Mesenchymal stem cell (in vitro differentiated cells and primary cell): ENCODE data around the gene S100A14.
"Not testable (repeated sequence)": the region's sequence is repeated elsewhere in the genome, so short reads cannot be mapped to it uniquely, and the experiment has no call there.

Experiments
- DNase-seq: peaks from one replicate; pipeline ENCODE4 v3.0.0-alpha.2; 2013
- H2AFZ ChIP-seq: one replicate; pipeline ENCODE4 v1.6.1; 2013; ENCODE audit warnings: low read depth, mild to moderate bottlenecking, control low read depth, inconsistent platforms, low read length, moderate library complexity
- H2AK5ac ChIP-seq: 2 replicates; pipeline ENCODE4 v1.6.1; 2013; ENCODE audit warnings: low read length, moderate library complexity, mild to moderate bottlenecking, inconsistent platforms; ENCODE audit not compliant: severe bottlenecking
- H2BK120ac ChIP-seq: one replicate; pipeline ENCODE4 v1.6.1; 2013; ENCODE audit warnings: low read depth, mild to moderate bottlenecking, inconsistent platforms, low read length, moderate library complexity
- H2BK12ac ChIP-seq, 2 experiments: one replicate each; pipeline ENCODE4 v1.6.1; 2013; ENCODE audit warnings: inconsistent platforms in 2 of 2, low read length in 2 of 2, mild to moderate bottlenecking in 2 of 2, moderate library complexity in 2 of 2, control low read depth in 1 of 2
- H2BK15ac ChIP-seq: one replicate; pipeline ENCODE4 v1.6.1; 2013; ENCODE audit warnings: mild to moderate bottlenecking, low read depth, inconsistent platforms; ENCODE audit not compliant: poor library complexity, severe bottlenecking
- H2BK5ac ChIP-seq: 2 replicates; pipeline ENCODE4 v1.6.1; 2013; ENCODE audit warnings: low read depth, mild to moderate bottlenecking, low read length, control low read depth, inconsistent platforms; ENCODE audit not compliant: poor library complexity, severe bottlenecking
- H3K14ac ChIP-seq, 2 experiments: one replicate each; pipeline ENCODE4 v1.6.1; 2013; ENCODE audit warnings: inconsistent platforms in 2 of 2, low read length in 2 of 2, control low read depth in 1 of 2, mild to moderate bottlenecking in 1 of 2, moderate library complexity in 1 of 2
- H3K18ac ChIP-seq, 2 experiments: one replicate each; pipeline ENCODE4 v1.6.1; 2013; ENCODE audit warnings: inconsistent platforms in 2 of 2, low read length in 2 of 2, control low read depth in 1 of 2, low read depth in 1 of 2, mild to moderate bottlenecking in 1 of 2
- H3K23ac ChIP-seq, 2 experiments: one replicate each; pipeline ENCODE4 v1.6.1; 2013; ENCODE audit warnings: inconsistent platforms in 2 of 2, low read length in 2 of 2, mild to moderate bottlenecking in 2 of 2, moderate library complexity in 2 of 2, control low read depth in 1 of 2
- H3K27ac ChIP-seq: 2 replicates; pipeline ENCODE4 v1.5.1; 2013; ENCODE audit warnings: mild to moderate bottlenecking, moderate library complexity, low read length, control low read depth, inconsistent platforms; ENCODE audit not compliant: poor library complexity, severe bottlenecking
- H3K27me3 ChIP-seq, 2 experiments: 2 replicates each; pipeline versions ENCODE4 v1.6.1 to v1.7.0; 2013; ENCODE audit warnings: low read length in 2 of 2, mild to moderate bottlenecking in 2 of 2, moderate library complexity in 2 of 2, control low read depth in 1 of 2, inconsistent platforms in 1 of 2; ENCODE audit not compliant: control insufficient read depth in 1 of 2, insufficient read depth in 1 of 2
- H3K36me3 ChIP-seq, 2 experiments: 2 replicates each; pipeline versions ENCODE4 v1.6.1 to v1.7.0; 2013; ENCODE audit warnings: low read length in 2 of 2, control low read depth in 1 of 2, inconsistent platforms in 1 of 2, low read depth in 1 of 2, mild to moderate bottlenecking in 1 of 2; ENCODE audit not compliant: insufficient read depth in 2 of 2, control insufficient read depth in 1 of 2
- H3K4ac ChIP-seq, 2 experiments: one replicate each; pipeline ENCODE4 v1.6.1; 2013; ENCODE audit warnings: inconsistent platforms in 2 of 2, low read length in 2 of 2, mild to moderate bottlenecking in 2 of 2, moderate library complexity in 2 of 2, control low read depth in 1 of 2, low read depth in 1 of 2
- H3K4me1 ChIP-seq: 2 replicates; pipeline ENCODE4 v1.6.1; 2013; ENCODE audit warnings: low read depth, low read length, control low read depth; ENCODE audit not compliant: control insufficient read depth, insufficient read depth
- H3K4me2 ChIP-seq: 2 replicates; pipeline ENCODE4 v1.6.1; 2013; ENCODE audit warnings: low read length, mild to moderate bottlenecking, inconsistent platforms; ENCODE audit not compliant: poor library complexity, severe bottlenecking
- H3K4me3 ChIP-seq, 2 experiments: 2 replicates each; pipeline versions ENCODE4 v1.5.1 to v1.7.0; 2013; ENCODE audit warnings: low read length in 2 of 2, mild to moderate bottlenecking in 2 of 2, control low read depth in 1 of 2, low read depth in 1 of 2; ENCODE audit not compliant: insufficient read depth in 1 of 2
- H3K79me1 ChIP-seq: replicated peaks from 2 replicates; pipeline ENCODE4 v1.6.1; 2013; ENCODE audit warnings: mild to moderate bottlenecking, control low read depth, low read length, inconsistent platforms; ENCODE audit not compliant: poor library complexity, severe bottlenecking
- H3K9ac ChIP-seq: 2 replicates; pipeline ENCODE4 v1.7.0; 2013; ENCODE audit warnings: mild to moderate bottlenecking, low read length, moderate library complexity
- H3K9me3 ChIP-seq: 2 replicates; pipeline ENCODE4 v1.7.0; 2013; ENCODE audit warnings: mild to moderate bottlenecking, low read length; ENCODE audit not compliant: control insufficient read depth
- H4K8ac ChIP-seq: one replicate; pipeline ENCODE4 v1.6.1; 2013; ENCODE audit warnings: inconsistent platforms, mild to moderate bottlenecking, low read length, moderate library complexity
- H4K91ac ChIP-seq: one replicate; pipeline ENCODE4 v1.6.1; 2013; ENCODE audit warnings: mild to moderate bottlenecking, low read length, inconsistent platforms
- WGBS: methylation state at CpG from one replicate; pipeline ENCODE4 v1.1.7; 2013; ENCODE audit warnings: mixed read lengths; 5-methylcytosine and 5-hydroxymethylcytosine counted together

The S100A14 gene

DNA sequence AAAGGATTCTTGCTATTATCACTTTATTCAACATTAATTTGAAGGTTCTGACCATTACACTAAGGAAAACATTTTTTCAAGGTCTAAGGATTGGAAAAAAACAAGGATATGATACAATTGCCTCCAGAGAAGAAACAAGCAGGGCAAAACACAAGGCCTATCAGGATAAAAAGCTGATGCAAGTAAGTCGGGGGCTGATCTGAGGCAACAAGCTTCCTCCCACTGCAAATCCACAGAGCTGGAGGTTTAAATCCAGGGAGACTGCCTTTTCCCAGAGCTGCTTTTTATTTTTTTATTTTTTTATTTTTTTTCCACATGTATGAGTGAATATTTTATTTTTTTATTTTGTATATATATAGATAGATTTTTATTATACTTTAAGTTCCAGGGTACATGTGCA is 31.1 kb downstream of the S100A14 start:
- no peak overlapping the region for H3K18ac ChIP-seq
- no peaks in the 10 kb centered on the region for H3K4me1 ChIP-seq
- no peak overlapping the region for H3K23ac ChIP-seq
- H3K36me3 ChIP-seq, result no peaks in the 10 kb centered on the region
- H3K14ac ChIP-seq, result no peak overlapping the region
- H4K91ac ChIP-seq, result no peak overlapping the region
- no peak overlapping the region for H2BK15ac ChIP-seq
- no peak overlapping the region for H4K8ac ChIP-seq
- H3K4me2 ChIP-seq, result no peak overlapping the region
- H3K4ac ChIP-seq, result no peak overlapping the region
- no peak overlapping the region for H3K4me3 ChIP-seq
- no peaks in the 10 kb centered on the region for H3K9me3 ChIP-seq
- no peaks in the 10 kb centered on the region for H3K27me3 ChIP-seq
- H2BK12ac ChIP-seq, result no peak overlapping the region
- 92% methylated on average over 1 of the region's 1 CpG for WGBS
- H3K9ac ChIP-seq, result no peak overlapping the region
- H3K79me1 ChIP-seq, result no peaks in the 10 kb centered on the region
- H2BK120ac ChIP-seq, result no peak overlapping the region
- H2BK5ac ChIP-seq, result no peak overlapping the region
- no peak overlapping the region for H2AK5ac ChIP-seq
- DNase-seq, result no peak
- H2AFZ ChIP-seq, result no peak overlapping the region
- H3K27ac ChIP-seq, result no peak overlapping the region

DNA sequence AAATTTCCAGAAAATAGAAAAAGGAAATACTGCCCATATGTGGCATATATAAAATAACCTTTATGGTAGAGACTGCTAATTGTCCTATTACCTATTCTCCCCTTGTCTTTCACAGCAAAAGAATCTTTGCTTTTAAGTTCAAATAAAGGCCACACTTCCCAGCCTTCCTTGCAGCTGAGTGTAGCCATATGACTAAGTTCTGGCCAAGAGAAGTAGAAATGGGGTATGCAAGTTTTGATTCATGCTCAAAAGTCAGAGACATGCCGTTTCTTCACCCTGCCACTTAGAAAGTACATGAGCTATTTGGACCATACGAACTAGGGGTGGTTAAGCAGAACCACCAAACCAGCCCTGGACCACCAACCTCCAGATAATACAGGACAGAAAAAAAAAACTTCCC is 32.1 kb downstream of the S100A14 start:
- Histone ChIP-seq H3K27me3 (no peaks in the 10 kb centered on the region), H3K9ac (no peak overlapping the region), H2BK5ac (no peak overlapping the region), H2BK15ac (no peak overlapping the region), H4K91ac (no peak overlapping the region), H4K8ac (no peak overlapping the region), H3K79me1 (no peaks in the 10 kb centered on the region), H3K4me2 (no peak overlapping the region), H2AK5ac (no peak overlapping the region), H3K9me3 (no peaks in the 10 kb centered on the region), H3K18ac (no peak overlapping the region), H3K27ac (no peak overlapping the region), H3K23ac (no peak overlapping the region), H3K36me3 (no peaks in the 10 kb centered on the region), H2BK12ac (no peak overlapping the region), H3K4me3 (no peak overlapping the region), H2AFZ (no peak overlapping the region), H3K4ac (no peak overlapping the region), H3K14ac (no peak overlapping the region), H3K4me1 (peaks cover under 1% of the 10 kb centered on the region), H2BK120ac (no peak overlapping the region)
- WGBS, result 85% methylated on average over 2 of the region's 2 CpGs
- DNase-seq, result no peak

DNA sequence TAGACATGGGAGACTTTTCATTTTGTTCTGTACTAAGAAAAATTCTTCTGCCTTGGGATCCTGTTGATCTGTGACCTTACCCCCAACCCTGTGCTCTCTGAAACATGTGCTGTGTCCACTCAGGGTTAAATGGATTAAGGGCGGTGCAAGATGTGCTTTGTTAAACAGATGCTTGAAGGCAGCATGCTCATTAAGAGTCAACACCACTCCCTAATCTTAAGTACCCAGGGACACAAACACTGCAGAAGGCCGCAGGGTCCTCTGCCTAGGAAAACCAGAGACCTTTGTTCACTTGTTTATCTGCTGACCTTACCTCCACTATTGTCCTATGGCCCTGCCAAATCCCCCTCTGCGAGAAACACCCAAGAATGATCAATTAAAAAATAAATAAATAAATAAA is 32.6 kb downstream of the S100A14 start:
- H2BK120ac ChIP-seq, H2BK12ac ChIP-seq, H3K36me3 ChIP-seq, H2BK5ac ChIP-seq, H3K4ac ChIP-seq, DNase-seq, H2AFZ ChIP-seq, H3K18ac ChIP-seq, H2BK15ac ChIP-seq, H4K91ac ChIP-seq, H3K4me2 ChIP-seq, H4K8ac ChIP-seq, H2AK5ac ChIP-seq, H3K27me3 ChIP-seq, H3K23ac ChIP-seq, H3K14ac ChIP-seq, H3K79me1 ChIP-seq, H3K4me1 ChIP-seq, H3K9ac ChIP-seq, H3K27ac ChIP-seq, H3K4me3 ChIP-seq, H3K9me3 ChIP-seq: not testable (repeated sequence)
- 67% methylated on average over 1 of the region's 3 CpGs for WGBS

DNA sequence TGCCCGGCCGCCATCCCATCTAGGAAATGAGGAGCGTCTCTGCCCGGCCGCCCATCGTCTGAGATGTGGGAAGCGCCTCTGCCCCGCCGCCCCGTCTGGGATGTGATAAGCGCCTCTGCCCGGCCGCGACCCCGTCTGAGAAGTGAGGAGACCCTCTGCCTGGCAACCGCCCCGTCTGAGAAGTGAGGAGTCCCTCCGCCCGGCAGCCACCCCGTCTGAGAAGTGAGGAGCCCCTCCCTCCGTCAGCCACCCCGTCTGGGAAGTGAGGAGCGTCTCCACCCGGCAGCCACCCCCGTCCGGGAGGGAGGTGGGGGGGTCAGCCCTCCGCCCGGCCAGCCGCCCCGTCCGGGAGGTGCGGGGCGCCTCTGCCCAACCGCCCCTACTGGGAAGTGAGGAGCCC is 33.3 kb downstream of the S100A14 start:
- H3K9me3 ChIP-seq, H3K4me2 ChIP-seq, H2BK120ac ChIP-seq, H2AFZ ChIP-seq, H3K4ac ChIP-seq, H3K9ac ChIP-seq, H3K4me1 ChIP-seq, H3K14ac ChIP-seq, H3K27me3 ChIP-seq, H4K91ac ChIP-seq, H2BK15ac ChIP-seq, H3K79me1 ChIP-seq, H3K4me3 ChIP-seq, H3K27ac ChIP-seq, H2BK5ac ChIP-seq, H2AK5ac ChIP-seq, H2BK12ac ChIP-seq, DNase-seq, H4K8ac ChIP-seq, H3K36me3 ChIP-seq, H3K23ac ChIP-seq, H3K18ac ChIP-seq: not testable (repeated sequence)
- WGBS, result 98% methylated on average over 26 of the region's 34 CpGs
